ENCODE measurements around the gene DNAL4. TPM values are rescaled to one million over a fixed set of nuclear protein-coding genes. Genes with fewer than 3 reads are reported as not detected.

DNAL4 gene
- total and polyA plus RNA-seq, 10 of the 15 experiments (the other 5 are each of a cell fraction or from before 2014, with no cell fraction given): 0.35 to 8.5 (median 6.3) TPM; not detected in 1

DNA sequence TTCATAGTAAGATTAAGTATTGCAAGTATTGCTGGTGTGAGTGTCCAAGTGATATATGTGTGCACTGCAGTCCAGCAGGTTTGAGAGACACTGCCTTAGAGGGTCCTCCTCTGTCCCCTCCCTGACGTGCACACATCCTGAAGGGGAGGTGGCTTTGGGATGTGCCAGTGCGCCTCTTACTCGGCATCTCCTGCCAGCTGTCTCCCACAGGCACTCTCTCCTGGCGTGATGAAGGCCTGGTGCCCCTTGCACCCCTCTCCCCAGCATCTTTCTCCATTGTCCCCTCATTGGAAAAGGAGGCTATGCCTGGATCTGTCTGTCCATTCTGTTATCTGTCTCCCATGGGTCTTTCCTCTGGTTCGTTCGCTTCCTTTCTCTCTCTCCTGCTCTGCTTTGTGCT lies 64.0 kb downstream of the DNAL4 start (continued):
- TF ChIP-seq, protein P1, sequence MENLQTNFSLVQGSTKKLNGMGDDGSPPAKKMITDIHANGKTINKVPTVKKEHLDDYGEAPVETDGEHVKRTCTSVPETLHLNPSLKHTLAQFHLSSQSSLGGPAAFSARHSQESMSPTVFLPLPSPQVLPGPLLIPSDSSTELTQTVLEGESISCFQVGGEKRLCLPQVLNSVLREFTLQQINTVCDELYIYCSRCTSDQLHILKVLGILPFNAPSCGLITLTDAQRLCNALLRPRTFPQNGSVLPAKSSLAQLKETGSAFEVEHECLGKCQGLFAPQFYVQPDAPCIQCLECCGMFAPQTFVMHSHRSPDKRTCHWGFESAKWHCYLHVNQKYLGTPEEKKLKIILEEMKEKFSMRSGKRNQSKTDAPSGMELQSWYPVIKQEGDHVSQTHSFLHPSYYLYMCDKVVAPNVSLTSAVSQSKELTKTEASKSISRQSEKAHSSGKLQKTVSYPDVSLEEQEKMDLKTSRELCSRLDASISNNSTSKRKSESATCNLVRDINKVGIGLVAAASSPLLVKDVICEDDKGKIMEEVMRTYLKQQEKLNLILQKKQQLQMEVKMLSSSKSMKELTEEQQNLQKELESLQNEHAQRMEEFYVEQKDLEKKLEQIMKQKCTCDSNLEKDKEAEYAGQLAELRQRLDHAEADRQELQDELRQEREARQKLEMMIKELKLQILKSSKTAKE (IDR thresholded peaks at IDR 0.05; ENCODE audit: low read depth, poor library complexity, severe bottlenecking): no peak
- no peak for TF ChIP-seq RAD21 (IDR thresholded peaks at IDR 0.05; ENCODE audit: insufficient read depth, low read depth, low read length)
- no peak for TF ChIP-seq SMAD1 (IDR thresholded peaks at IDR 0.05; ENCODE audit: low read depth, partially characterized antibody)
- no peak for TF ChIP-seq NRF1 (conservative IDR thresholded peaks at IDR 0.05; ENCODE audit: low read depth, low read length)
- TF ChIP-seq BCL11A (IDR thresholded peaks at IDR 0.05; ENCODE audit: low read depth, low read length): no peak
- no peak for TF ChIP-seq BHLHE40 (IDR thresholded peaks at IDR 0.05; ENCODE audit: borderline replicate concordance in 1 of 2, low read depth in 2 of 2, low read length in 1 of 2)

DNA sequence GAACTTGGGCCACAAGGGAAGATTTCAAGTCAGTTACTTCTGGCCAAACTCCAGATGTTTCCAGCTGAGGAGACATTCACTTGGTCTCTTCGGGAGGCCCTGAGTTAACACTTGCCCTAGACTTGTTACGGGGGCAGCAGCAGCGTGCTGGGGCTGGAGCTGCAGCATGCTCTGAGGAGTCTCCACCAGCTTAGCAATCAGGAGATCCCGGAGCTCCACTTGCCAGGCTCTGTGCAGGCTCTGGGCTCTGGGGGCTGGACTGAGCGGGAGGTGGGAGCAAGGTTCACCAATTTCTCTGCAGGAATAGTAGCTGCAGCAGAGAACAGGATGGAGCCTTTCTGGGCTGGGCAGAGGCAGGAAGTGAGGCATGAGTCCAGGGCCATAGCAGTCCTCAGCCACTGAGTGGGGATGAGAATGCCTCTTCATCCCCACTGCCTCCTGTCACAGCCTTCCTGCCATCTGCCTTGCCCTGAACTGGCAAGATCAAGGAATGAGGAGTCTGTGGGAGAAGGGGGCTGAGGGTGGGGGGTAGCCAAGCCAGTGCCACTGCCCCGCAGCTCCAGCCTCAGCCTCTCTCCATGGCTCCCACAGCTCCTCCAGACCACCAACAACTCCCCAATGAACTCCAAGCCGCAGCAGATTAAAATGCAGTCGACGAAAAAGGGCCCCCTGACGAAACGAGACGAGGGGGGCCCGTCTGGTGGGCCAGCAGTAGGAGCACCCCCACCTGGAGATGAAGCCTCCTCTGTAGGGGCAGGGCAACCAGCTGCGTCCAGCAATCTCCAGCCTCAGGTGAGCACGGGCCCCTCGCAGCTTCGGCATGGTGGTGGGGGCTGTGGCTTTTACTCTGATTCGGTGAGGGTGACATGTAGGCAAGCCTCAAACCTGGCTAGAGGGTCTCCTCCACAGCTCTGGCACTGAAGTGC lies 64.8 kb downstream of the DNAL4 start:
- no peak overlapping the region for H3K9ac ChIP-seq (ENCODE audit: control insufficient read depth, insufficient read depth, low read length)
- POLR2A ChIA-PET: interaction anchor here (0.6 kb wide), 2 partner anchors 191 to 409 kb away, joined by 5 to 6 read pairs; no protein-coding TSS in a partner anchor
- H3K4me1 ChIP-seq (ENCODE audit: control insufficient read depth, insufficient read depth, low read length): no peaks in the 10 kb centered on the region
- H3K4me2 ChIP-seq (ENCODE audit: control insufficient read depth, insufficient read depth): no peak overlapping the region
- H3K4me3 ChIP-seq: no peak overlapping the region
- no TSS peak for BruUV-seq (replicated peaks)
- no peaks in the 10 kb centered on the region for H3K79me2 ChIP-seq (ENCODE audit: control insufficient read depth, insufficient read depth, low read length)
- CTCF ChIA-PET: interaction anchor here (0.8 kb wide), 1 partner anchor 19 kb away, joined by 4 read pairs; no protein-coding TSS in a partner anchor
- in situ Hi-C loops (cut with MboI) (no loop called here), intact Hi-C loops (cut with micrococcal nuclease; ENCODE audit: unreplicated experiment) (no loop called here)
- H3K36me3 ChIP-seq (ENCODE audit: control insufficient read depth in 2 of 2, insufficient read depth in 2 of 2, low read length in 1 of 2): peaks cover 41 to 74% of the 10 kb centered on the region in 2 experiments
- H3K9me3 ChIP-seq (replicated peaks; ENCODE audit: control insufficient read depth, insufficient read depth, low read length): no peaks in the 10 kb centered on the region
- FAIRE-seq (no peak), DNase-seq (ENCODE audit: low read depth, low spot score) (no peak), ATAC-seq (no peak)
- H3K27me3 ChIP-seq (replicated peaks in 1 of 2; ENCODE audit: control insufficient read depth in 2 of 2, insufficient read depth in 2 of 2, low read length in 1 of 2): no peaks in the 10 kb centered on the region
- RAD21 ChIA-PET (ENCODE audit: unreplicated experiment): no interaction called here
- H2AFZ ChIP-seq (ENCODE audit: control insufficient read depth, low read depth, low read length): no peak overlapping the region
- H3K27ac ChIP-seq (ENCODE audit: control insufficient read depth, insufficient read depth): no peak overlapping the region
- WGBS (ENCODE audit: insufficient coverage, insufficient replicate concordance, low lambda C conversion rate, missing lambda C conversion rate): 96% methylated on average over 18 of the region's 18 CpGs
- peaks cover 2% of the 10 kb centered on the region; the same call in 1 of the 2 replicates for H4K20me1 ChIP-seq (ENCODE audit: control insufficient read depth, insufficient read depth)
- SMC1A ChIA-PET (ENCODE audit: uncharacterized antibody, unreplicated experiment): no interaction called here
- TF ChIP-seq RELA (IDR thresholded peaks at IDR 0.05; ENCODE audit: borderline replicate concordance, partially characterized antibody) (no peak), BHLHE40 (IDR thresholded peaks at IDR 0.05; ENCODE audit: borderline replicate concordance in 1 of 2, low read depth in 2 of 2, low read length in 1 of 2) (no peak), ATF7 (IDR thresholded peaks at IDR 0.05; ENCODE audit: low read depth) (no peak), REST (IDR thresholded peaks at IDR 0.05; ENCODE audit: low read depth, low read length) (no peak), HDGF (IDR thresholded peaks at IDR 0.05) (no peak)
